ENCODE results near the gene GHITM. TPM values are rescaled to one million over a fixed set of nuclear protein-coding genes. Genes with fewer than 3 reads are reported as not detected.
A peak's percentile ranks its signal among the peaks of the same experiment; 100 is the strongest.

Gene GHITM
- 233 and 259 TPM in 2 replicates for total RNA-seq
- 167 and 181 TPM in 2 replicates for polyA plus RNA-seq
- 128 and 154 TPM in 2 replicates for polyA plus RNA-seq (2012)
- polyA minus RNA-seq (ENCODE audit: low replicate concordance), result 67.2 and 115 TPM in 2 replicates

- peak; percentile 98 to 99 for DNase-seq (ENCODE audit: low read depth in 2 of 2)
- peaks cover 21% of the 10 kb centered on the region for H3K79me2 ChIP-seq (ENCODE audit: control insufficient read depth, insufficient read depth, low read length)
- peak within 1 kb of the TSS; percentile 82 to 99 (median 94) for H3K4me3 ChIP-seq (replicated peaks in 1 of 4; ENCODE audit: control extremely low read depth in 1 of 4, insufficient read depth in 1 of 4, low read depth in 3 of 4, low read length in 4 of 4)
- peaks cover 8% of the 10 kb centered on the region for H3K36me3 ChIP-seq (ENCODE audit: control insufficient read depth, insufficient read depth, low read length)
- H2AFZ ChIP-seq (ENCODE audit: low read length), result peak within 1 kb of the TSS; percentile 94
- H3K4me2 ChIP-seq (ENCODE audit: extremely low read depth, insufficient read depth, low read length), result peak within 1 kb of the TSS; percentile 99
- peaks cover 5% of the 10 kb centered on the region for H3K4me1 ChIP-seq (ENCODE audit: control insufficient read depth, extremely low read depth, insufficient read depth, low read length)
- H3K27ac ChIP-seq (ENCODE audit: insufficient read depth, low read length), result peak within 1 kb of the TSS; percentile 89
- peak within 1 kb of the TSS; percentile 82 for H3K9ac ChIP-seq (ENCODE audit: insufficient read depth, low read length)
- no peaks in the 10 kb centered on the region for H3K27me3 ChIP-seq (ENCODE audit: control insufficient read depth, insufficient read depth, low read length)
- TF ChIP-seq EZH2 (IDR thresholded peaks at IDR 0.05; ENCODE audit: low read length, missing control alignments) (no peak), CTCF (conservative IDR thresholded peaks at IDR 0.05 in 1 of 2, IDR thresholded peaks at IDR 0.05 in 1 of 2; ENCODE audit: low read depth in 1 of 2, low read length in 2 of 2) (peak; percentile 32 to 34)
- no peaks in the 10 kb centered on the region for H3K9me3 ChIP-seq (ENCODE audit: control insufficient read depth, insufficient read depth, low read depth, low read length)
- no peaks in the 10 kb centered on the region for H4K20me1 ChIP-seq (ENCODE audit: control insufficient read depth, extremely low read depth, insufficient read depth, low read length)
Observed at GRCh38 chr10:84139126-84140035, at the start of gene GHITM. GHITM (plus strand) TSS chr10:84139509; CDS start chr10:84141501, 1,992 bp downstream.

- peak in 1 of 2 donors; percentile 46 for DNase-seq (ENCODE audit: low read depth in 2 of 2)
- H2AFZ ChIP-seq (ENCODE audit: low read length), result no peak overlapping the region
- H3K4me2 ChIP-seq (ENCODE audit: extremely low read depth, insufficient read depth, low read length), result no peak overlapping the region
- no peak for TF ChIP-seq EZH2 (IDR thresholded peaks at IDR 0.05; ENCODE audit: low read length, missing control alignments)
- TF ChIP-seq CTCF (conservative IDR thresholded peaks at IDR 0.05 in 1 of 2, IDR thresholded peaks at IDR 0.05 in 1 of 2; ENCODE audit: low read depth in 1 of 2, low read length in 2 of 2), result no peak
- no peak overlapping the region for H3K9ac ChIP-seq (ENCODE audit: insufficient read depth, low read length)
- no peaks in the 10 kb centered on the region for H4K20me1 ChIP-seq (ENCODE audit: control insufficient read depth, extremely low read depth, insufficient read depth, low read length)
- H3K4me3 ChIP-seq (replicated peaks in 1 of 4; ENCODE audit: control extremely low read depth in 1 of 4, insufficient read depth in 1 of 4, low read depth in 3 of 4, low read length in 4 of 4), result no peak overlapping the region
- no peaks in the 10 kb centered on the region for H3K79me2 ChIP-seq (ENCODE audit: control insufficient read depth, insufficient read depth, low read length)
- H3K27me3 ChIP-seq (ENCODE audit: control insufficient read depth, insufficient read depth, low read length), result no peaks in the 10 kb centered on the region
- no peaks in the 10 kb centered on the region for H3K4me1 ChIP-seq (ENCODE audit: control insufficient read depth, extremely low read depth, insufficient read depth, low read length)
- no peaks in the 10 kb centered on the region for H3K9me3 ChIP-seq (ENCODE audit: control insufficient read depth, insufficient read depth, low read depth, low read length)
- H3K36me3 ChIP-seq (ENCODE audit: control insufficient read depth, insufficient read depth, low read length), result no peaks in the 10 kb centered on the region
- H3K27ac ChIP-seq (ENCODE audit: insufficient read depth, low read length), result no peak overlapping the region
Observed at GRCh38 chr10:84095811-84096497, 43.4 kb upstream of the GHITM start.

- Histone ChIP-seq H3K4me2 (ENCODE audit: extremely low read depth, insufficient read depth, low read length) (no peak overlapping the region), H3K4me1 (ENCODE audit: control insufficient read depth, extremely low read depth, insufficient read depth, low read length) (no peaks in the 10 kb centered on the region), H2AFZ (ENCODE audit: low read length) (no peak overlapping the region), H3K9ac (ENCODE audit: insufficient read depth, low read length) (no peak overlapping the region), H3K4me3 (replicated peaks in 1 of 4; ENCODE audit: control extremely low read depth in 1 of 4, insufficient read depth in 1 of 4, low read depth in 3 of 4, low read length in 4 of 4) (no peak overlapping the region), H3K36me3 (ENCODE audit: control insufficient read depth, insufficient read depth, low read length) (no peaks in the 10 kb centered on the region), H3K27me3 (ENCODE audit: control insufficient read depth, insufficient read depth, low read length) (no peaks in the 10 kb centered on the region), H3K27ac (ENCODE audit: insufficient read depth, low read length) (no peak overlapping the region), H4K20me1 (ENCODE audit: control insufficient read depth, extremely low read depth, insufficient read depth, low read length) (no peaks in the 10 kb centered on the region), H3K79me2 (ENCODE audit: control insufficient read depth, insufficient read depth, low read length) (no peaks in the 10 kb centered on the region), H3K9me3 (ENCODE audit: control insufficient read depth, insufficient read depth, low read depth, low read length) (no peaks in the 10 kb centered on the region)
- TF ChIP-seq EZH2 (IDR thresholded peaks at IDR 0.05; ENCODE audit: low read length, missing control alignments) (no peak), CTCF (conservative IDR thresholded peaks at IDR 0.05 in 1 of 2, IDR thresholded peaks at IDR 0.05 in 1 of 2; ENCODE audit: low read depth in 1 of 2, low read length in 2 of 2) (peak; percentile 47 to 51)
- peak; percentile 8 to 12 for DNase-seq (ENCODE audit: low read depth in 2 of 2)
Observed at GRCh38 chr10:84097787-84098353, 41.4 kb upstream of the GHITM start.

Measured in fibroblast of lung (primary cell).